H1 (cell line): Measurements from ENCODE around the gene SLC24A4. TPM values are rescaled to one million over a fixed set of nuclear protein-coding genes. Genes with fewer than 3 reads are reported as not detected.

Source experiments
- CTCF ChIA-PET: fragments of 300-600 bp; sonication (Branson Sonifier 250); formaldehyde crosslinking; loops from one replicate; lab custom pipeline; 2021; ENCODE audit not compliant: partially characterized antibody; lab: Charles Lee
- POLR2A ChIA-PET: fragments of 300-600 bp; sonication (Branson Sonifier 250); formaldehyde crosslinking; loops from one replicate; lab custom pipeline; 2021; ENCODE audit warnings: inconsistent platforms; ENCODE audit not compliant: partially characterized antibody; lab: Charles Lee
- DNase-seq, 2 experiments: peaks; one replicate each; pipeline versions ENCODE4 v3.0.0 to v3.0.0-alpha.2; 2010 to 2022; ENCODE audit warnings: low spot score in 2 of 2, low read depth in 1 of 2, mixed read lengths in 1 of 2
- FAIRE-seq: peaks from 2 replicates; lab custom pipeline; 2011; peaks lifted over from hg19 to GRCh38; lab: Jason Lieb, UNC
- H2AFZ ChIP-seq: 2 replicates; pipeline ENCODE4 v1.8.1; 2012; ENCODE audit warnings: low read length, inconsistent platforms
- H2AK5ac ChIP-seq: 2 replicates; pipeline ENCODE4 v1.6.1; 2013; ENCODE audit warnings: low read depth, low read length
- H2BK120ac ChIP-seq: replicated peaks from 2 replicates; pipeline ENCODE3; 2013; ENCODE audit warnings: low read depth, low read length, inconsistent platforms
- H2BK12ac ChIP-seq: 2 replicates; pipeline ENCODE4 v1.6.1; 2013; ENCODE audit warnings: low read depth, low read length
- H2BK15ac ChIP-seq: 2 replicates; pipeline ENCODE4 v1.6.1; 2013; ENCODE audit warnings: low read length
- H2BK20ac ChIP-seq: 2 replicates; pipeline ENCODE4 v1.6.1; 2013; ENCODE audit warnings: low read length
- H2BK5ac ChIP-seq: 2 replicates; pipeline ENCODE4 v1.6.1; 2013; ENCODE audit warnings: low read depth, low read length
- H3K14ac ChIP-seq: 2 replicates; pipeline ENCODE4 v1.6.1; 2013; ENCODE audit warnings: inconsistent platforms; ENCODE audit not compliant: insufficient read length
- H3K18ac ChIP-seq: 2 replicates; pipeline ENCODE4 v1.6.1; 2013; ENCODE audit warnings: low read length; ENCODE audit errors: extremely low read depth
- H3K23ac ChIP-seq: 2 replicates; pipeline ENCODE4 v1.6.1; 2013; ENCODE audit warnings: inconsistent platforms; ENCODE audit not compliant: insufficient read length
- H3K23me2 ChIP-seq: 2 replicates; pipeline ENCODE4 v1.6.1; 2013; ENCODE audit warnings: low read depth, low read length
- H3K27ac ChIP-seq: 2 replicates; pipeline ENCODE4 v1.6.1; 2011; ENCODE audit warnings: low read depth, low read length, inconsistent platforms
- H3K27me3 ChIP-seq, 4 experiments: replicated peaks in 1 of 4; 1 replicate in 1 of 4; 2 replicates in 3 of 4; pipeline versions ENCODE4 v1.6.1 to v1.8.1; 2011 to 2013; ENCODE audit warnings: low read length in 3 of 4, mild to moderate bottlenecking in 3 of 4, inconsistent platforms in 2 of 4, mixed read lengths in 2 of 4, moderate library complexity in 1 of 4; ENCODE audit not compliant: control insufficient read depth in 3 of 4, insufficient read depth in 3 of 4; ENCODE audit errors: extremely low read depth in 1 of 4
- H3K36me3 ChIP-seq, 4 experiments: 2 replicates each; pipeline versions ENCODE4 v1.6.1 to v1.8.1; 2011 to 2013; ENCODE audit warnings: mild to moderate bottlenecking in 4 of 4, low read length in 3 of 4, moderate library complexity in 2 of 4, control low read depth in 1 of 4, inconsistent platforms in 1 of 4; ENCODE audit not compliant: insufficient read depth in 4 of 4, control insufficient read depth in 2 of 4
- H3K4ac ChIP-seq: replicated peaks from 2 replicates; pipeline ENCODE3; 2013; ENCODE audit warnings: low read length, low read depth, mixed read lengths, inconsistent platforms; ENCODE audit not compliant: insufficient read length
- H3K4me1 ChIP-seq, 4 experiments: replicated peaks in 1 of 4; 1 replicate in 1 of 4; 2 replicates in 3 of 4; pipeline versions ENCODE4 v1.6.1 to v1.8.1; 2011 to 2013; ENCODE audit warnings: low read length in 3 of 4, inconsistent platforms in 2 of 4, mixed read lengths in 1 of 4; ENCODE audit not compliant: insufficient read depth in 4 of 4, control insufficient read depth in 3 of 4
- H3K4me2 ChIP-seq, 2 experiments: 2 replicates each; pipeline versions ENCODE4 v1.6.1 to v1.8.1; 2011 to 2013; ENCODE audit warnings: low read depth in 2 of 2, low read length in 2 of 2, control low read depth in 1 of 2, inconsistent platforms in 1 of 2, mild to moderate bottlenecking in 1 of 2; ENCODE audit not compliant: insufficient read depth in 1 of 2
- H3K4me3 ChIP-seq, 4 experiments: fragments of 200-600, 300-600 bp in 1 of 4; sonication (generic), shearing (Covaris generic), sonication (Bioruptor Twin) in 1 of 4; 2 replicates each; pipeline versions ENCODE4 v1.5.1 to v1.8.1; 2011 to 2016; ENCODE audit warnings: low read length in 4 of 4, low read depth in 3 of 4, control low read depth in 2 of 4, inconsistent platforms in 2 of 4, mild to moderate bottlenecking in 2 of 4, mixed read lengths in 1 of 4, moderate library complexity in 1 of 4; ENCODE audit not compliant: insufficient read depth in 2 of 4; ENCODE audit errors: extremely low read depth in 1 of 4
- H3K56ac ChIP-seq: replicated peaks from 2 replicates; pipeline ENCODE3; 2013; ENCODE audit warnings: low read depth, mild to moderate bottlenecking, mixed read lengths, low read length, inconsistent platforms; ENCODE audit not compliant: insufficient read length
- H3K79me1 ChIP-seq: 2 replicates; pipeline ENCODE4 v1.6.1; 2013; ENCODE audit warnings: low read depth, low read length, control low read depth
- H3K79me2 ChIP-seq, 2 experiments: 2 replicates each; pipeline versions ENCODE4 v1.6.1 to v1.8.1; 2012 to 2013; ENCODE audit warnings: low read length in 2 of 2, mild to moderate bottlenecking in 2 of 2, inconsistent platforms in 1 of 2; ENCODE audit not compliant: insufficient read depth in 2 of 2, control insufficient read depth in 1 of 2
- H3K9ac ChIP-seq, 4 experiments: replicated peaks in 1 of 4; 1 replicate in 1 of 4; 2 replicates in 3 of 4; pipeline versions ENCODE4 v1.6.1 to v1.8.1; 2011 to 2013; ENCODE audit warnings: low read depth in 3 of 4, low read length in 3 of 4, control low read depth in 2 of 4, mild to moderate bottlenecking in 2 of 4, moderate library complexity in 2 of 4, inconsistent platforms in 1 of 4; ENCODE audit errors: extremely low read depth in 1 of 4
- H3K9me3 ChIP-seq, 2 experiments: 2 replicates each; pipeline versions ENCODE4 v1.6.1 to v1.8.1; 2012 to 2013; ENCODE audit warnings: mild to moderate bottlenecking in 2 of 2, moderate library complexity in 2 of 2, control low read depth in 1 of 2, inconsistent platforms in 1 of 2, low read depth in 1 of 2, low read length in 1 of 2, mixed read lengths in 1 of 2; ENCODE audit not compliant: insufficient read depth in 2 of 2
- H4K20me1 ChIP-seq, 2 experiments: replicated peaks in 1 of 2; 2 replicates each; pipeline versions ENCODE3 to v1.8.1; 2011 to 2013; ENCODE audit warnings: inconsistent platforms in 2 of 2, low read length in 2 of 2, mild to moderate bottlenecking in 1 of 2; ENCODE audit not compliant: insufficient read depth in 2 of 2, control insufficient read depth in 1 of 2
- H4K5ac ChIP-seq: 2 replicates; pipeline ENCODE4 v1.6.1; 2013; ENCODE audit warnings: low read length, low read depth, mixed read lengths, inconsistent platforms; ENCODE audit not compliant: insufficient read length
- H4K8ac ChIP-seq: 2 replicates; pipeline ENCODE4 v1.8.0; 2013; ENCODE audit warnings: mild to moderate bottlenecking, moderate library complexity, low read length, inconsistent platforms; ENCODE audit not compliant: insufficient read depth; ENCODE audit errors: extremely low read depth
- H4K91ac ChIP-seq: replicated peaks from 2 replicates; pipeline ENCODE3; 2013; ENCODE audit warnings: low read length, mixed read lengths, inconsistent platforms; ENCODE audit not compliant: insufficient read length
- ATF2 ChIP-seq: IDR thresholded peaks from 2 replicates; pipeline ENCODE4 v1.6.1; 2012; ENCODE audit warnings: low read length, inconsistent platforms
- CEBPB ChIP-seq: IDR thresholded peaks from 2 replicates; pipeline ENCODE4 v1.6.1; 2012; ENCODE audit warnings: low read depth, low read length
- NRF1 ChIP-seq: IDR thresholded peaks from 2 replicates; pipeline ENCODE4 v1.6.1; 2011; ENCODE audit warnings: mild to moderate bottlenecking, low read depth, low read length, improper control_type of control experiment
- POLR2A ChIP-seq, 2 experiments: IDR thresholded peaks; 1 replicate in 1 of 2; 2 replicates in 1 of 2; pipeline ENCODE4 v1.6.1; 2011; ENCODE audit warnings: low read depth in 2 of 2, low read length in 2 of 2, mild to moderate bottlenecking in 2 of 2; ENCODE audit errors: control extremely low read depth in 1 of 2
- POU5F1 ChIP-seq: IDR thresholded peaks from 2 replicates; pipeline ENCODE4 v1.6.1; 2011; ENCODE audit warnings: low read depth, mild to moderate bottlenecking, low read length, moderate library complexity
- RBBP5 ChIP-seq: IDR thresholded peaks from 2 replicates; pipeline ENCODE4 v1.7.1; 2012; ENCODE audit warnings: low read depth, mild to moderate bottlenecking, inconsistent platforms, low read length, moderate library complexity, borderline replicate concordance
- RFX5 ChIP-seq: IDR thresholded peaks from 2 replicates; pipeline ENCODE4 v1.6.1; 2011; ENCODE audit warnings: low read depth, low read length, improper control_type of control experiment, borderline replicate concordance
- RNF2 ChIP-seq: fragments of 200-900, 300-1000 bp; sonication (generic); IDR thresholded peaks from 2 replicates; pipeline ENCODE4 v1.7.1; 2016; ENCODE audit warnings: borderline replicate concordance, low read depth, mild to moderate bottlenecking, antibody characterized with exemption, low read length; ENCODE audit not compliant: poor library complexity, severe bottlenecking; ENCODE audit errors: missing control alignments
- WGBS, 2 experiments: shearing (Covaris generic) in 1 of 2; methylation state at CpG; one replicate each; pipeline versions ENCODE4 v1.1.6 to v1.1.7; 2013 to 2015; ENCODE audit warnings: low lambda C conversion rate in 2 of 2, mixed read lengths in 2 of 2, inconsistent platforms in 1 of 2, low coverage in 1 of 2, missing lambda C conversion rate in 1 of 2; ENCODE audit not compliant: insufficient replicate concordance in 2 of 2, insufficient coverage in 1 of 2, insufficient read length in 1 of 2; ENCODE audit errors: extremely low coverage in 1 of 2, missing lambda C conversion rate in 1 of 2; 5-methylcytosine and 5-hydroxymethylcytosine counted together
- polyA plus RNA-seq, 7 experiments: library from polyadenylated mRNA; depleted of rRNA in 3 of 7; stranded (reverse) in 5 of 7; unstranded in 2 of 7; fragments of >200 nt in 5 of 7; fragments of 200-250 nt in 2 of 7; gene quantifications; 1 replicate in 5 of 7; 2 replicates in 1 of 7; 4 replicates in 1 of 7; pipeline versions ENCODE4 v1.2.1 to v1.2.3, GENCODE V29; 2011 to 2013; ENCODE audit warnings: missing spikeins in 2 of 7, mixed read lengths in 2 of 7
- total RNA-seq: library from RNA; stranded (reverse); fragmentation: NEBNext Ultra II Directional; extraction: Animal tissue kit (Norgen Biotek cat#: 25700); gene quantifications from 2 replicates; pipeline ENCODE4 v1.2.1, GENCODE V29; 2021

SLC24A4 gene
- total and polyA plus RNA-seq, 2 of the 8 experiments (the other 6 are each of a cell fraction or from before 2014, with no cell fraction given): 0.27 to 0.89 TPM

DNA sequence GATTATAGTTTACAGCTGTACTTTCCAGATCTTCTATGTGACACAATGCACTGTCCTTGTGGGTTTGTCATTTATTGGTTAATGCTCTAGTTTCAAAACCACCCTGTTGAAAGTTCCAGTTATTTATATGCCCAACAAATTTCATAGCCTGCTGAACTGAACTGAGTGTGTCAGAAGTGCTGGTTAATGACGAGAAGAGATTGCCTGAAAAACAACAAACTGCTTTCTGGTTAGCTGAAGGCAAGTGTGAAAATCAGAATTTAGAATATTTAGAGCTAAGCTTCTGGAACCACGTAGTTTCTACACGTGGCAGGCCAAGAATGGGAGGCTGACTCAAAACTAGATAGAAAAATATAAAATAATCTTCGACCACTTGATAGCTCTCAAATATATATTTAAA is 171.5 kb downstream of the SLC24A4 start:
- Histone ChIP-seq H3K9ac (no peak overlapping the region), H4K8ac (no peak overlapping the region), H3K79me1 (no peaks in the 10 kb centered on the region), H2BK20ac (no peak overlapping the region), H3K4me2 (no peak overlapping the region), H3K27ac (no peak overlapping the region), H4K20me1 (no peaks in the 10 kb centered on the region), H3K18ac (no peak overlapping the region), H3K9me3 (no peaks in the 10 kb centered on the region), H2BK120ac (no peak overlapping the region), H3K4ac (no peak overlapping the region), H4K91ac (no peak overlapping the region), H3K27me3 (peaks cover 0 to 2% (median 0%) of the 10 kb centered on the region in 4 experiments; a peak in 3 of 7 replicates), H2BK5ac (no peak overlapping the region), H3K14ac (no peak overlapping the region), H3K23ac (no peak overlapping the region), H3K23me2 (no peaks in the 10 kb centered on the region), H3K56ac (no peak overlapping the region), H3K79me2 (no peaks in the 10 kb centered on the region), H3K4me3 (no peak overlapping the region), H2AK5ac (no peak overlapping the region), H4K5ac (no peak overlapping the region), H3K4me1 (peaks cover 0 to 7% (median 2%) of the 10 kb centered on the region in 4 experiments; a peak in 5 of 7 replicates), H2BK12ac (no peak overlapping the region), H3K36me3 (no peaks in the 10 kb centered on the region), H2AFZ (no peak overlapping the region), H2BK15ac (no peak overlapping the region)
- no peak for TF ChIP-seq CEBPB
- no peak for TF ChIP-seq RBBP5
- no peak for TF ChIP-seq POLR2A (IDR thresholded peaks at IDR 0.05; ENCODE audit: control extremely low read depth in 1 of 2, low read depth in 2 of 2, low read length in 2 of 2)
- TF ChIP-seq NRF1: no peak
- TF ChIP-seq RNF2: no peak
- no peak for TF ChIP-seq ATF2
- TF ChIP-seq POU5F1: no peak
- TF ChIP-seq RFX5: no peak
- WGBS, 2 experiments: 91% methylated on average over 4 of the region's 4 CpGs; no CpG with 5 or more reads in 1 of the 2 experiments
- FAIRE-seq: no peak
- ChIA-PET POLR2A (no interaction called here), CTCF (interaction anchor here (1.2 to 2.0 kb wide), 2 partner anchors 12 to 44 kb away, joined by 3 to 8 read pairs; no protein-coding TSS in a partner anchor)
- no peak for DNase-seq
